Activated naive CD4-positive, alpha-beta T cell treated with anti-CD3 and anti-CD28 coated beads for 36 hours (primary cell): Measurements from ENCODE around the gene ACKR2. TPM values are rescaled to one million over a fixed set of nuclear protein-coding genes. Genes with fewer than 3 reads are reported as not detected.

Experiments used
- CTCF ChIA-PET: fragments of 350-600 bp; sonication (Branson Sonifier 250); formaldehyde crosslinking; loops from one replicate; lab custom pipeline; 2021; ENCODE audit warnings: antibody characterized with exemption; lab: Charles Lee
- DNase-seq: peaks from one replicate; pipeline ENCODE4 v3.0.0-alpha.2; 2020
- H3K27ac Mint-ChIP-seq: one replicate; pipeline ENCODE4 v1.8.0; 2021; ENCODE audit warnings: mild to moderate bottlenecking, mixed read lengths
- H3K27me3 Mint-ChIP-seq: one replicate; pipeline ENCODE4 v1.8.0; 2021; ENCODE audit warnings: low read depth, mixed read lengths
- H3K36me3 Mint-ChIP-seq: one replicate; pipeline ENCODE4 v1.8.0; 2021; ENCODE audit warnings: low read depth, mixed read lengths
- H3K4me1 Mint-ChIP-seq: one replicate; pipeline ENCODE4 v1.8.0; 2021; ENCODE audit warnings: low read depth, mixed read lengths
- H3K4me3 Mint-ChIP-seq: one replicate; pipeline ENCODE4 v1.8.0; 2021; ENCODE audit warnings: mild to moderate bottlenecking, moderate library complexity, mixed read lengths
- H3K9me3 Mint-ChIP-seq: one replicate; pipeline ENCODE4 v1.8.0; 2021; ENCODE audit warnings: mixed read lengths
- intact Hi-C: fragments of 100-400 bp; cut with micrococcal nuclease; formaldehyde crosslinking; loops from one replicate; pipeline ENCODE4 v1.15.1; 2023
- total RNA-seq, 2 experiments: library from RNA; stranded (reverse); gene quantifications; one replicate each; pipeline ENCODE4 v1.2.3, GENCODE V29; 2021

Gene ACKR2
- total RNA-seq, 2 experiments from 2014 or later: 0.42 to 0.76 TPM

- no peak for DNase-seq
- Mint-ChIP-seq H3K36me3 (no peaks in the 10 kb centered on the region), H3K9me3 (no peaks in the 10 kb centered on the region), H3K4me3 (no peak overlapping the region), H3K27me3 (peaks cover 6% of the 10 kb centered on the region), H3K27ac (no peak overlapping the region), H3K4me1 (no peaks in the 10 kb centered on the region)
- CTCF ChIA-PET: interaction anchor here (1.1 to 1.6 kb wide), 3 partner anchors 10 to 22 kb away, joined by 3 to 5 read pairs (median 3); no protein-coding TSS in a partner anchor
- intact Hi-C loops: no loop called here
Measured at GRCh38 chr3:42853056-42853455, 43.8 kb downstream of the ACKR2 start.

DNA sequence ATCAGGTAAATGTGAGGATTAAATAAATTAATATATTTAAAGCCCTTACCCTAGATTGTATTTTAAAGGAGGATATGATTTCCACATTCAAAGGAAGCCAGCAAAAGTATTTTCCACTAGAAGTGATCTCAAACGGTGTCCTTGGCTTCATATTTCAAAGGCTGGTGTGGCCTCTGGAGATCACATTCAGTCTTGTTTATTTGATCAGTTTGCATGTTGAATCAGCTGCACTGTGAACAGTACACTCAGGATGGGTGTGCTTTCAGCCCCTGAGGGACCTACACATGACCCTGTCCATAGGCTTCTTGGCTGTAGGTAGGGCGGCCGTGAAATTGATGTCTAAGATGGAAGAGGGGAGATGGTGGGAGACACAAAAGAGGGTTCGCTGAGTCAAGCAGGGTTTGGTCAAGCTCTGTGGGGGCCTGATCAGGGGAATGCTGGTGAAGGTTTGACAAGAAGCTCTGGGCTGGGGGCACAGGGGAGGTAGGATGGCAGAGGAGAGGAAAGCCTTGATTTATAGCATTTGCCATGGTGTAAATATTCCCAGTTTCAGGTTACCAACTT, 44.6 kb downstream of the ACKR2 start:
- intact Hi-C loops: no loop called here
- H3K27ac Mint-ChIP-seq: no peak overlapping the region
- H3K36me3 Mint-ChIP-seq: no peaks in the 10 kb centered on the region
- H3K4me1 Mint-ChIP-seq: no peaks in the 10 kb centered on the region
- DNase-seq: no peak
- H3K4me3 Mint-ChIP-seq: no peak overlapping the region
- H3K9me3 Mint-ChIP-seq: no peaks in the 10 kb centered on the region
- CTCF ChIA-PET: interaction anchor here (1.4 kb wide), 1 partner anchor 23 kb away, joined by 3 read pairs; no protein-coding TSS in a partner anchor
- peaks cover 6% of the 10 kb centered on the region for H3K27me3 Mint-ChIP-seq

GRCh38 chr3:42855219-42855546, 45.9 kb downstream of the ACKR2 start:
- Mint-ChIP-seq H3K9me3 (no peaks in the 10 kb centered on the region), H3K4me3 (no peak overlapping the region)

GRCh38 chr3:42855547-42856380, 46.5 kb downstream of the ACKR2 start:
- CTCF ChIA-PET: interaction anchor here (1.4 kb wide), 1 partner anchor 24 kb away, joined by 5 read pairs; no protein-coding TSS in a partner anchor
- H3K27ac Mint-ChIP-seq: no peak overlapping the region
- H3K9me3 Mint-ChIP-seq: peaks cover 3% of the 10 kb centered on the region
- no peak overlapping the region for H3K4me3 Mint-ChIP-seq
- no peaks in the 10 kb centered on the region for H3K4me1 Mint-ChIP-seq
- intact Hi-C loops: no loop called here
- no peaks in the 10 kb centered on the region for H3K36me3 Mint-ChIP-seq
- H3K27me3 Mint-ChIP-seq: peaks cover 6% of the 10 kb centered on the region
- no peak for DNase-seq

More at GRCh38 chr3:42855219-42855546, 45.9 kb downstream of the ACKR2 start:
- Mint-ChIP-seq H3K27ac (no peak overlapping the region), H3K36me3 (no peaks in the 10 kb centered on the region), H3K27me3 (peaks cover 6% of the 10 kb centered on the region), H3K4me1 (no peaks in the 10 kb centered on the region)
- intact Hi-C loops: no loop called here
- no peak for DNase-seq
- CTCF ChIA-PET: no interaction called here

- CTCF ChIA-PET: interaction anchor here (1.4 kb wide), 1 partner anchor 25 kb away, joined by 5 read pairs; no protein-coding TSS in a partner anchor
- intact Hi-C loops: no loop called here
- peaks cover 3% of the 10 kb centered on the region for H3K9me3 Mint-ChIP-seq
- H3K4me3 Mint-ChIP-seq: no peak overlapping the region
- DNase-seq: no peak
- H3K27ac Mint-ChIP-seq: no peak overlapping the region
- H3K36me3 Mint-ChIP-seq: no peaks in the 10 kb centered on the region
- no peaks in the 10 kb centered on the region for H3K4me1 Mint-ChIP-seq
- peaks cover 6% of the 10 kb centered on the region for H3K27me3 Mint-ChIP-seq
Measured at GRCh38 chr3:42856544-42856943, 47.3 kb downstream of the ACKR2 start.

GRCh38 chr3:42864321-42864950, 55.2 kb downstream of the ACKR2 start:
- DNase-seq: no peak
- intact Hi-C loops: no loop called here
- CTCF ChIA-PET: interaction anchor here (0.6 kb wide), 1 partner anchor 86 kb away, joined by 3 read pairs; no protein-coding TSS in a partner anchor
- H3K27ac Mint-ChIP-seq: no peak overlapping the region
- no peak overlapping the region for H3K4me3 Mint-ChIP-seq
- H3K36me3 Mint-ChIP-seq: no peaks in the 10 kb centered on the region
- H3K4me1 Mint-ChIP-seq: no peaks in the 10 kb centered on the region
- peaks cover 3% of the 10 kb centered on the region for H3K9me3 Mint-ChIP-seq
- no peaks in the 10 kb centered on the region for H3K27me3 Mint-ChIP-seq

DNA sequence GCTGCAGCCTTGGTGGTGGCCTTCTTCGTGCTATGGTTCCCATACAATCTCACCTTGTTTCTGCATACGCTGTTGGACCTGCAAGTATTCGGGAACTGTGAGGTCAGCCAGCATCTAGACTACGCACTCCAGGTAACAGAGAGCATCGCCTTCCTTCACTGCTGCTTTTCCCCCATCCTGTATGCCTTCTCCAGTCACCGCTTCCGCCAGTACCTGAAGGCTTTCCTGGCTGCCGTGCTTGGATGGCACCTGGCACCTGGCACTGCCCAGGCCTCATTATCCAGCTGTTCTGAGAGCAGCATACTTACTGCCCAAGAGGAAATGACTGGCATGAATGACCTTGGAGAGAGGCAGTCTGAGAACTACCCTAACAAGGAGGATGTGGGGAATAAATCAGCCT, 56.0 kb downstream of the ACKR2 start:
- CTCF ChIA-PET: no interaction called here
- H3K4me3 Mint-ChIP-seq: no peak overlapping the region

GRCh38 chr3:42867138-42867537, 57.9 kb downstream of the ACKR2 start:
- H3K9me3 Mint-ChIP-seq: no peaks in the 10 kb centered on the region
- H3K4me3 Mint-ChIP-seq: no peak overlapping the region
- H3K27me3 Mint-ChIP-seq: no peaks in the 10 kb centered on the region
- H3K27ac Mint-ChIP-seq: no peak overlapping the region
- no peaks in the 10 kb centered on the region for H3K4me1 Mint-ChIP-seq
- no peak for DNase-seq
- H3K36me3 Mint-ChIP-seq: no peaks in the 10 kb centered on the region
- CTCF ChIA-PET: no interaction called here
- intact Hi-C loops: no loop called here

More for the DNA sequence above, 56.0 kb downstream of the ACKR2 start:
- Mint-ChIP-seq H3K9me3 (peaks cover 3% of the 10 kb centered on the region), H3K4me1 (no peaks in the 10 kb centered on the region), H3K27ac (no peak overlapping the region), H3K36me3 (no peaks in the 10 kb centered on the region), H3K27me3 (no peaks in the 10 kb centered on the region)
- DNase-seq: no peak
- intact Hi-C loops: no loop called here

GRCh38 chr3:42868841-42869240, 59.6 kb downstream of the ACKR2 start:
- no peaks in the 10 kb centered on the region for H3K27me3 Mint-ChIP-seq
- no peaks in the 10 kb centered on the region for H3K4me1 Mint-ChIP-seq
- H3K27ac Mint-ChIP-seq: no peak overlapping the region
- no peak overlapping the region for H3K4me3 Mint-ChIP-seq
- intact Hi-C loops: no loop called here
- CTCF ChIA-PET: interaction anchor here (1.4 kb wide), 2 partner anchors 10 to 12 kb away, joined by 4 to 7 read pairs; no protein-coding TSS in a partner anchor
- no peaks in the 10 kb centered on the region for H3K9me3 Mint-ChIP-seq
- no peak for DNase-seq
- H3K36me3 Mint-ChIP-seq: no peaks in the 10 kb centered on the region

DNA sequence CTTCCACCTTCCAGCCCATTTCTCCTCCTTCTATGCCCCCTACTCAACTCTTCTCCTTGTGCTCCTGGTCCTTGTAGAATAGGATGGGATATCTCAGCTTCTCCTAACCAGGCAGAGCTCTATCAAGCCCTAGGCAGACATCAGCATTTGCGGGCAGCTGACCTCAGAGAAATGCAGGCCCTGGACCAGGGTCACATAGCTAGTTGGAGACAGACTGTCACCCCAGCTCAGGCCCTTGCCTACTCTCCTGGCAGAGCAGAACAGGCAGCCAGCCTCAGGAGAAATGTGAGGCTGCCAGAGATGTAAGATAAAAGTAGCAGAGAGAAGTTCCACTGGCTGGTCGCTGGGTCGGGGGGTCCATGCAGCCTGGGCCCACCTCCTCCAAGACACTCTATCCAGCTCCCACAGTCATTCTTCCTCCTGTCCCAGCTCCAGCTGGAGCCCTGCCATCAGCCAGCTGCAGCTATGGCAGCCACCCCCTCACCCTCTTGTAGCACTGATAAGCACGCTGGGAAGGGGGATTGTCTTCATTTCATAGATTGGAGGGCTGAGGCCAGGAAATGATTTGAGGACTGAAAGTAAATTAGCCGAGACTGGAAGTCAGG, 62.4 kb downstream of the ACKR2 start:
- Mint-ChIP-seq H3K27ac (no peak overlapping the region), H3K9me3 (no peaks in the 10 kb centered on the region), H3K4me1 (no peaks in the 10 kb centered on the region), H3K4me3 (no peak overlapping the region), H3K27me3 (no peaks in the 10 kb centered on the region), H3K36me3 (no peaks in the 10 kb centered on the region)
- intact Hi-C loops: no loop called here
- DNase-seq: no peak
- CTCF ChIA-PET: no interaction called here

DNA sequence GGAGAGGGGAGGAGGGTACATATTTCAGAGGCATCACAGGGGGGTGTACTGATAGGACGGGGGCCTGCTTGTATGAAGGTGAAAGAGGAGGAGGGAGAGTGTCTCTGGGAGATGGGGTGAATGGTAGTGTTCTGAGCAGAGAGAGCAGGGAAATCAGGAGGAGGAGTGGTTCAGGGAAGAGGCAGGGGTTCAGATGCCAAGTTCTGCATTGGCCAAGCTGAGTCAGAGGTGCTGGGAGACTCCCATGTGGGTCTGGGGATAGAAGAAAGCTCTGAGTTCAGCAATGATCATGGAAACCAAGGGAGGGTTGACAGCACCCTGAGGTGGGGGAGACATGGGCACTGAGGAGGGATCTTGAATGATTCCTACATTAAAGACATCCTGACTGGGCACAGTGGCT, 63.5 kb downstream of the ACKR2 start:
- H3K4me1 Mint-ChIP-seq: no peaks in the 10 kb centered on the region
- no peaks in the 10 kb centered on the region for H3K9me3 Mint-ChIP-seq
- H3K27ac Mint-ChIP-seq: no peak overlapping the region
- DNase-seq: no peak
- intact Hi-C loops: no loop called here
- no peaks in the 10 kb centered on the region for H3K36me3 Mint-ChIP-seq
- CTCF ChIA-PET: interaction anchor here (0.6 to 1.3 kb wide), 2 partner anchors 33 to 41 kb away, joined by 3 to 5 read pairs; no protein-coding TSS in a partner anchor
- no peaks in the 10 kb centered on the region for H3K27me3 Mint-ChIP-seq
- no peak overlapping the region for H3K4me3 Mint-ChIP-seq
